Heart left ventricle (tissue), 16 donors: ENCODE data around the gene FOXE3. TPM values are rescaled to one million over a fixed set of nuclear protein-coding genes. Genes with fewer than 3 reads are reported as not detected.

ENCODE experiments used
- ATAC-seq, 4 donors: fragments of 200-7000 bp; cut with Tn5 transposase; one replicate each; pipeline ENCODE4 v1.9.1; 2020 to 2022; ENCODE audit warnings: moderate library complexity in 4 of 4, mild to moderate bottlenecking in 3 of 4, moderate number of reproducible peaks in 1 of 4
- DNase-seq, 5 donors: peaks; one replicate each; pipeline ENCODE4 v3.0.0-alpha.2; 2020
- H3K27ac ChIP-seq, 12 donors: fragments of 200-600 bp; sonication (generic) in 4 of 12; one replicate each; pipeline versions ENCODE4 v1.5.0 to v1.8.0; 2016 to 2022; ENCODE audit warnings: mild to moderate bottlenecking in 2 of 12
- H3K27me3 ChIP-seq, 9 donors: fragments of 200-600 bp; sonication (generic) in 2 of 9; one replicate each; pipeline versions ENCODE4 v1.5.1 to v1.8.0; 2016 to 2022; ENCODE audit warnings: mild to moderate bottlenecking in 3 of 9
- H3K36me3 ChIP-seq, 9 donors: fragments of 200-600 bp; sonication (generic) in 2 of 9; one replicate each; pipeline versions ENCODE4 v1.5.0 to v1.8.0; 2018 to 2022; ENCODE audit warnings: mild to moderate bottlenecking in 2 of 9
- H3K4me1 ChIP-seq, 12 donors: fragments of 200-600 bp; sonication (generic) in 4 of 12; one replicate each; pipeline versions ENCODE4 v1.5.0 to v1.8.0; 2016 to 2022; ENCODE audit warnings: mild to moderate bottlenecking in 3 of 12
- H3K4me3 ChIP-seq, 12 donors: fragments of 200-600 bp; sonication (generic) in 4 of 12; one replicate each; pipeline versions ENCODE4 v1.5.0 to v1.8.0; 2017 to 2022; ENCODE audit warnings: mild to moderate bottlenecking in 9 of 12, moderate library complexity in 4 of 12
- H3K9me3 ChIP-seq, 12 donors: fragments of 200-600 bp; sonication (generic) in 4 of 12; one replicate each; pipeline versions ENCODE4 v1.5.0 to v1.8.0; 2016 to 2022; ENCODE audit warnings: mild to moderate bottlenecking in 1 of 12
- CTCF ChIP-seq, 12 donors: fragments of 200-600 bp; sonication (generic) in 4 of 12; IDR thresholded peaks; one replicate each; pipeline versions ENCODE4 v1.5.0 to v1.8.0; 2018 to 2022; ENCODE audit warnings: antibody characterized with exemption in 12 of 12, mild to moderate bottlenecking in 5 of 12
- POLR2A ChIP-seq, 2 donors: fragments of 450-650 bp; IDR thresholded peaks; one replicate each; pipeline ENCODE4 v1.6.1; 2017; ENCODE audit warnings: antibody characterized with exemption in 2 of 2, mild to moderate bottlenecking in 2 of 2, moderate library complexity in 2 of 2
- WGBS, 4 donors: extraction: QIAGEN DNeasy Blood & Tissue Kit in 2 of 4; methylation state at CpG; one replicate each; pipeline versions ENCODE4 v1.1.5 to v1.1.7; 2013 to 2018; 5-methylcytosine and 5-hydroxymethylcytosine counted together
- intact Hi-C, 10 donors: fragments of 100-400 bp; cut with DNase I; formaldehyde crosslinking; loops; one replicate each; pipeline versions ENCODE4 v1.11.1 to v1.14.2; 2022
- polyA plus RNA-seq, 2 donors: library from polyadenylated mRNA; stranded (reverse); fragments of 200-250 nt; gene quantifications; one replicate each; pipeline ENCODE4 v1.2.3, GENCODE V29; 2013
- total RNA-seq, 9 donors: library from RNA; depleted of rRNA in 2 of 9; stranded (reverse); fragments of >200 nt in 2 of 9; fragmentation: NEBNext Ultra II Directional in 3 of 9; extraction: Animal tissue kit (Norgen Biotek cat#: 25700) in 3 of 9; gene quantifications; one replicate each; pipeline versions ENCODE4 v1.1.0 to v1.2.4, GENCODE V29; 2016 to 2023
- donor health status: ischemic (EF 13 %, LVEDD 7.1; RV severe dilation, severe dysfunction).
- donor health status: healthy with polysubstance abuse.
- donor health status: DM: no; HTN: yes; CAD: no.
- donor health status: DM: no; HTN: no; CAD: no.
- donor health status: ischemic (EF 25% LVEDD 6.9; RV normal size, moderate dysfunction).
- donor health status: ischemic (EF 25% LVEDD 5.7; RV mildly dilated, moderate dysfunction).
- donor health status: healthy.
- donor health status: DM: yes; HTN: yes; CAD: no.
- donor health status: ischemic (EF 35%, LVEDD 5.7; RV mildly dilated, moderate dysfunction).
- donor health status: nonischemic (EF 11% LVEDD 7.7; RV severe dilation, severe dysfunction).
- donor health status: DM: yes; HTN: yes; CAD: no.
- donor health status: PGD.
- donor health status: ischemic (EF 29% LVEDD 5.4; RV normal size, mild dysfunction).
- donor health status: nonischemic (EF 23%, LVEDD 6.1; RV moderate dilation, normal function).

FOXE3 gene
- total and polyA plus RNA-seq, 11 donors = not detected

- intact Hi-C loops = no loop called here
- Histone ChIP-seq H3K4me3 (no peak overlapping the region), H3K27me3 (no peaks in the 10 kb centered on the region), H3K27ac (no peak overlapping the region), H3K9me3 (no peaks in the 10 kb centered on the region), H3K36me3 (peaks cover 5 to 92% (median 80%) of the 10 kb centered on the region in 9 donors), H3K4me1 (no peaks in the 10 kb centered on the region)
- TF ChIP-seq CTCF (IDR thresholded peaks at IDR 0.05) = no peak
- no peak for TF ChIP-seq POLR2A (IDR thresholded peaks at IDR 0.05)
- 86 to 95% (median 91%) methylated on average over 1 of the region's 1 CpG for WGBS, 4 donors
- ATAC-seq (no peak), DNase-seq (no peak)
These were observed 37.9 kb upstream of the FOXE3 start for GRCh38 chr1:47378147-47378546.

GRCh38 chr1:47380699-47381098 is 35.4 kb upstream of the FOXE3 start:
- Histone ChIP-seq H3K27me3 (no peaks in the 10 kb centered on the region), H3K4me3 (no peak overlapping the region), H3K9me3 (no peaks in the 10 kb centered on the region), H3K36me3 (peaks cover 0 to 68% (median 58%) of the 10 kb centered on the region in 9 donors), H3K27ac (no peak overlapping the region), H3K4me1 (no peaks in the 10 kb centered on the region)
- intact Hi-C loops = no loop called here
- WGBS, 4 donors = 95 to 98% (median 98%) methylated on average over 5 of the region's 5 CpGs
- TF ChIP-seq POLR2A (IDR thresholded peaks at IDR 0.05) (no peak), CTCF (IDR thresholded peaks at IDR 0.05) (no peak)
- ATAC-seq (no peak), DNase-seq (no peak)

GRCh38 chr1:47382399-47382983 is 33.6 kb upstream of the FOXE3 start:
- Histone ChIP-seq H3K27me3 (no peaks in the 10 kb centered on the region), H3K4me3 (no peak overlapping the region), H3K27ac (no peak overlapping the region), H3K9me3 (no peaks in the 10 kb centered on the region), H3K4me1 (no peaks in the 10 kb centered on the region), H3K36me3 (peaks cover 0 to 50% (median 40%) of the 10 kb centered on the region in 9 donors)
- no peak for ATAC-seq
- no peak for DNase-seq
- intact Hi-C loops = no loop called here
- TF ChIP-seq CTCF (IDR thresholded peaks at IDR 0.05) = no peak
- TF ChIP-seq POLR2A (IDR thresholded peaks at IDR 0.05) = no peak
- WGBS, 4 donors = 86 to 95% (median 90%) methylated on average over 3 of the region's 3 CpGs

- no peak for ATAC-seq
These were observed 32.0 kb upstream of the FOXE3 start for GRCh38 chr1:47384083-47384482.

More at GRCh38 chr1:47384083-47384482, 32.0 kb upstream of the FOXE3 start:
- TF ChIP-seq POLR2A (IDR thresholded peaks at IDR 0.05) (no peak), CTCF (IDR thresholded peaks at IDR 0.05) (no peak)
- H3K27me3 ChIP-seq = no peaks in the 10 kb centered on the region
- peaks cover 0 to 39% (median 29%) of the 10 kb centered on the region in 9 donors for H3K36me3 ChIP-seq
- H3K4me3 ChIP-seq = no peak overlapping the region
- intact Hi-C loops = no loop called here
- DNase-seq = no peak
- peaks cover 0 to 9% (median 0%) of the 10 kb centered on the region in 12 donors for H3K4me1 ChIP-seq
- 77 to 87% (median 86%) methylated on average over 3 of the region's 3 CpGs for WGBS, 4 donors
- H3K27ac ChIP-seq = no peak overlapping the region
- H3K9me3 ChIP-seq = no peaks in the 10 kb centered on the region
